Activated B cell treated with CpG ODN at 0.5 μM for 24 hours (primary cell): ENCODE results near the gene SLIT3. TPM values are rescaled to one million over a fixed set of nuclear protein-coding genes. Genes with fewer than 3 reads are reported as not detected.

Experiments used
- ATAC-seq: fragments of 200-7000 bp; cut with Tn5 transposase; one replicate; pipeline ENCODE4 v1.10.0; 2021; ENCODE audit warnings: low read depth, mild to moderate bottlenecking, moderate library complexity
- CTCF ChIA-PET: fragments of 350-600 bp; sonication (Branson Sonifier 250); formaldehyde crosslinking; loops from one replicate; lab custom pipeline; 2021; ENCODE audit warnings: antibody characterized with exemption; lab: Charles Lee
- POLR2A ChIA-PET: fragments of 350-600 bp; sonication (Branson Sonifier 250); formaldehyde crosslinking; loops from one replicate; lab custom pipeline; 2021; ENCODE audit warnings: antibody characterized with exemption; lab: Charles Lee
- DNase-seq: peaks from one replicate; pipeline ENCODE4 v3.0.0; 2022
- H3K27ac Mint-ChIP-seq: one replicate; pipeline ENCODE4 v1.8.0; 2020; ENCODE audit warnings: mixed read lengths
- H3K27me3 Mint-ChIP-seq: one replicate; pipeline ENCODE4 v1.8.0; 2021; ENCODE audit warnings: mixed read lengths
- H3K36me3 Mint-ChIP-seq: one replicate; pipeline ENCODE4 v1.8.0; 2021; ENCODE audit warnings: low read depth, mixed read lengths
- H3K4me1 Mint-ChIP-seq: one replicate; pipeline ENCODE4 v1.8.0; 2021; ENCODE audit warnings: mixed read lengths
- H3K4me3 Mint-ChIP-seq: one replicate; pipeline ENCODE4 v1.8.0; 2020; ENCODE audit warnings: mild to moderate bottlenecking, mixed read lengths
- H3K9me3 Mint-ChIP-seq: one replicate; pipeline ENCODE4 v1.8.0; 2020; ENCODE audit warnings: mixed read lengths
- CTCF ChIP-seq: fragments of 200-600 bp; IDR thresholded peaks from one replicate; pipeline ENCODE4 v1.8.0; 2022; ENCODE audit warnings: antibody characterized with exemption, mild to moderate bottlenecking
- intact Hi-C: fragments of 100-400 bp; cut with micrococcal nuclease; formaldehyde crosslinking; loops from one replicate; pipeline ENCODE4 v1.15.1; 2024
- total RNA-seq: library from RNA; stranded (reverse); gene quantifications from 2 replicates; pipeline ENCODE4 v1.2.3, GENCODE V29; 2022

The SLIT3 gene
- total RNA-seq, 1 donor from 2014 or later: not detected

- no peak overlapping the region for H3K27ac Mint-ChIP-seq
- intact Hi-C loops: no loop called here
- TF ChIP-seq CTCF: no peak
- ChIA-PET CTCF (no interaction called here), POLR2A (no interaction called here)
- H3K36me3 Mint-ChIP-seq: no peaks in the 10 kb centered on the region
- DNase-seq (no peak), ATAC-seq (no peak)
- no peaks in the 10 kb centered on the region for H3K9me3 Mint-ChIP-seq
- peaks cover 15% of the 10 kb centered on the region for H3K27me3 Mint-ChIP-seq
- no peak overlapping the region for H3K4me3 Mint-ChIP-seq
- H3K4me1 Mint-ChIP-seq: no peaks in the 10 kb centered on the region
These were observed 579.8 kb downstream of the SLIT3 start for GRCh38 chr5:168721002-168721753.

GRCh38 chr5:168720575-168720974 lies 580.4 kb downstream of the SLIT3 start:
- Mint-ChIP-seq H3K27ac (no peak overlapping the region), H3K4me1 (no peaks in the 10 kb centered on the region), H3K9me3 (no peaks in the 10 kb centered on the region), H3K4me3 (no peak overlapping the region), H3K27me3 (peaks cover 15% of the 10 kb centered on the region), H3K36me3 (no peaks in the 10 kb centered on the region)
- DNase-seq (no peak), ATAC-seq (no peak)
- no peak for TF ChIP-seq CTCF
- ChIA-PET CTCF (no interaction called here), POLR2A (no interaction called here)
- intact Hi-C loops: no loop called here

GRCh38 chr5:168714046-168714445 lies 586.9 kb downstream of the SLIT3 start:
- no peak for TF ChIP-seq CTCF
- Mint-ChIP-seq H3K36me3 (no peaks in the 10 kb centered on the region), H3K27me3 (no peaks in the 10 kb centered on the region), H3K4me1 (no peaks in the 10 kb centered on the region), H3K27ac (no peak overlapping the region), H3K9me3 (no peaks in the 10 kb centered on the region), H3K4me3 (no peak overlapping the region)
- no peak for ATAC-seq
- no peak for DNase-seq
- ChIA-PET POLR2A (no interaction called here), CTCF (no interaction called here)
- intact Hi-C loops: no loop called here

- POLR2A ChIA-PET: no interaction called here
- no peaks in the 10 kb centered on the region for H3K27me3 Mint-ChIP-seq
These were observed 587.9 kb downstream of the SLIT3 start for GRCh38 chr5:168713051-168713450.

More at GRCh38 chr5:168713051-168713450, 587.9 kb downstream of the SLIT3 start:
- H3K9me3 Mint-ChIP-seq: no peaks in the 10 kb centered on the region
- CTCF ChIA-PET: no interaction called here
- no peaks in the 10 kb centered on the region for H3K36me3 Mint-ChIP-seq
- TF ChIP-seq CTCF: no peak
- no peak overlapping the region for H3K27ac Mint-ChIP-seq
- no peaks in the 10 kb centered on the region for H3K4me1 Mint-ChIP-seq
- DNase-seq (no peak), ATAC-seq (no peak)
- intact Hi-C loops: no loop called here
- no peak overlapping the region for H3K4me3 Mint-ChIP-seq
